GM19043 (cell line): Measurements from ENCODE around the gene HARBI1.

ENCODE experiments used
- ATAC-seq: cut with Tn5 transposase; IDR thresholded peaks from one replicate; pipeline ENCODE4 v1.9.1; 2021; ENCODE audit warnings: low read depth; ENCODE audit not compliant: unreplicated experiment

Gene HARBI1

DNA sequence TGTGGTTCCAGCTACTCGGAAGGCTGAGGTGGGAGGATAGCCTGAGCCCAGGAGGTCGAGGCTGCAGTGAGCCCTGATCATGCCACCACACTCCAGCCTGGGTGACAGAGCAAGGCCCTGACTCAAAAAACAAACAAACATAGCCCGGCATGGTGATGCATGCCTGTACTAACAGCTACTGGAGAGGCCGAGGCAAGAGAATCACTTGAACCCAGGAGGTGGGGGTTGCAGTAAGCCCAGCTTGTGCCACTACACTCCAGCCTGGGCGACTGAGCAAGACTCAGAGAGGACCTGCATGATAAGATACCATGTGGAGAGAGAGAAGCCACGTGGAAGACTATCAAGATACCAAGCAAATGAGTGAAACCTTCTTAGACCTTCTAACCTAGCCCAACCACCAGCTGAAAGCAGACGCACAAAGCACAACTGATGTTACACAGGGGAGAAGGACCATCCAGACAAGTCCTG lies 59.3 kb downstream of the HARBI1 start:
- ATAC-seq: no peak

DNA sequence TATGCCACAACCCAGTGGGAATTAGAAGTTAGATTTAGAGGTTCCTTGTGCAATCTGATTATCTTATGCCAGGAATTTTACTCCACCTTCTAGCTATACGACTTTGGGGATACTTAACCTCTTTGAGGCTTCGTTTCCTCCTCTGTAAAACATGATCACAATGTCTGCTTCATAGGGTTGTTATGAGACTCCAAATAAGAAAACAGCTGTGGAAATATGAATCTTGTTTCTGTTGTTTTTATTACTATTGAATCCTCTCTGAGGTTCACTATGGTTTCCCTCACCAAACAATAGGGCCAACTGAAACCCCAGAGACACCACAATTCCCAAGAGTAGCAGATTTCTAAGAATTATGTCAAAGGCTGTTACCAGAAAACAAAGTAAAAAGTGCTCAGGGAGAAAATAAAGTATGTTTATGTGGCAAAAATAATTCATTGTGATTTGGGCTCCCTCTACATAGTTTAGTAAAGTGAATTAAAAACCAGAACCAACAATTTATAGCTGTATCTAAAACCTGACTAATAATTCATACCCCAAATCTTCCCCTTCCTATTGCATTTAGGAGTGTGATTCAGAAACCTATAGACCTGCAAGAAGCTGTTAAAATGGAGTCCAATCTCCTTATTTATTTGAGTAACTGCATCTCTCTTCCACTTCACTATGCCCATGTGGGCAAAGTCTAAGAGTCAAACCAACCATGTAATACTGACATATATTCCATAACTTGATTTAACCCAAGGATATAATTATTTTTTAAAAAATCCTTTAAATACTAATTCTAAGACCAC lies 61.6 kb downstream of the HARBI1 start:
- ATAC-seq: no peak

DNA sequence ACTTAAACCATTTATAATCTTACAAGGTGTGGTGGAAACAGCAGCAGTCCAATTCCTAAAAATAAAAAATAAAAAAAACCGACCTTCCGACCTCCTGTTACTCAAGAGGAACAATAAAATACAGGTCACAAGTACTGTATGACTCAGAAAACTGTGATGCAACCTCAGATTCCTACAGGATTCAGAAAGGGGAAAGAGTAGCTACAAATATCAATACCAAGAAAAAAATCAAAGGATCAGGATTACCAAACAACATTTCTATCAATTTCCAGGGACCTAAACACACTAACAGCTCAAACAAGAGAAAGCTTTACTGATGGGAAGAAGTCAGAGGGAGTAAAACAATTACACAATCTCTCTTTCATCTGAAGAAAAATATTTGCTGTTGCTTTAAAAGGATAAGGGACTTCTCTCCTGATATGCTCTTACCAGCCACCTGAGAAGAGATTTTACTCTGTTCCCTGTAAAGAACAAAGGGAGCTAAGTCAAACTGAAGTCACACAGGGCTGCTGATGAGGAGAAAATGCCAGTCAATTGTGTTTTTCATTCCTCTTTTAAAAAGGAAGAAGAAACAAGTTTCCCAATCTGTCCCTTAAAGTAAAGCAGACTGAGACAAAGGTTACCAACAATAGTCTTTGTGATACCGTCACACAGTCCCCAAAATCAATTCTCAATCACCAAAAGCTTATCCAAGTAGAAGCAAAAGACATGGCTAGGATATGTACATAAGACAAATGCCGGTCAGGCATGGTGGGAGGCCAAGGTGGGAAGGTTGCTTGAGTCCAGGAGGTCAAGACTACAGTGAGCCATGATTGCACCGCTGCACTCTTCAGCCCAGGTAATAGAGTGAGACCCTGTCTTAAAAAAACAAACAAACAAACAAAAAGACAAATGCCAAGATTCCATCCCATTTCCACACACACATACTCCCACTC lies 62.5 kb downstream of the HARBI1 start:
- no peak for ATAC-seq

DNA sequence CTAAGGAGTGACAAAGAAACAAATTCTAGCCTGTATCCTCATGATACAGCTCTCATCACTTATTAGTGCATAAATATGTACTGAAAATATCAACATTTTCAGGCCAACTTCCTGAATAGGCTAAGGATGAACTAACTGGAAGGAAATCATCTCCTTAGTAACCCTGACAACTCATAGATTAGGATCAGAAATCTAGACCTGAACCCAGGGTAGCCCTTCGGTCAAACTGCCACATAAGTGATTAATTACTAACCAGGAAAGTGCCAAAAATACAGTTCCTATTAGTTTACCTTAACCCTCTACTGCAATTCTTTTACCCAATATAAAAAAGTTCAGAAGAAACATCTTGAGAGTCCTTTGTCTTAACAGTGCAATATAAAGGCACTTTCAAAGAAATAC lies 63.2 kb downstream of the HARBI1 start:
- no peak for ATAC-seq
